Measurements from ENCODE around the gene CAMK2D. TPM values are rescaled to one million over a fixed set of nuclear protein-coding genes. Genes with fewer than 3 reads are reported as not detected.

Gene CAMK2D
- total RNA-seq, 1 experiment from 2014 or later, result 22.1 TPM

GRCh38 chr4:113743690-113744089 lies 17.8 kb downstream of the CAMK2D start:
- CTCF ChIA-PET, result interaction anchor here (0.9 kb wide), 1 partner anchor 275 kb away, joined by 4 read pairs; no protein-coding TSS in a partner anchor
- Mint-ChIP-seq H3K4me1 (ENCODE audit: low read depth, unreplicated experiment) (no peaks in the 10 kb centered on the region), H3K4me3 (ENCODE audit: low read depth, unreplicated experiment) (no peak overlapping the region), H3K36me3 (ENCODE audit: insufficient read depth, unreplicated experiment) (no peaks in the 10 kb centered on the region), H3K9me3 (ENCODE audit: low read depth, unreplicated experiment) (peaks cover 2% of the 10 kb centered on the region), H3K27ac (ENCODE audit: unreplicated experiment) (no peak overlapping the region), H3K27me3 (ENCODE audit: unreplicated experiment) (no peaks in the 10 kb centered on the region)
- TF ChIP-seq, protein P1, sequence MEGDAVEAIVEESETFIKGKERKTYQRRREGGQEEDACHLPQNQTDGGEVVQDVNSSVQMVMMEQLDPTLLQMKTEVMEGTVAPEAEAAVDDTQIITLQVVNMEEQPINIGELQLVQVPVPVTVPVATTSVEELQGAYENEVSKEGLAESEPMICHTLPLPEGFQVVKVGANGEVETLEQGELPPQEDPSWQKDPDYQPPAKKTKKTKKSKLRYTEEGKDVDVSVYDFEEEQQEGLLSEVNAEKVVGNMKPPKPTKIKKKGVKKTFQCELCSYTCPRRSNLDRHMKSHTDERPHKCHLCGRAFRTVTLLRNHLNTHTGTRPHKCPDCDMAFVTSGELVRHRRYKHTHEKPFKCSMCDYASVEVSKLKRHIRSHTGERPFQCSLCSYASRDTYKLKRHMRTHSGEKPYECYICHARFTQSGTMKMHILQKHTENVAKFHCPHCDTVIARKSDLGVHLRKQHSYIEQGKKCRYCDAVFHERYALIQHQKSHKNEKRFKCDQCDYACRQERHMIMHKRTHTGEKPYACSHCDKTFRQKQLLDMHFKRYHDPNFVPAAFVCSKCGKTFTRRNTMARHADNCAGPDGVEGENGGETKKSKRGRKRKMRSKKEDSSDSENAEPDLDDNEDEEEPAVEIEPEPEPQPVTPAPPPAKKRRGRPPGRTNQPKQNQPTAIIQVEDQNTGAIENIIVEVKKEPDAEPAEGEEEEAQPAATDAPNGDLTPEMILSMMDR (IDR thresholded peaks at IDR 0.05; ENCODE audit: unreplicated experiment), result no peak
- no peak for DNase-seq
- BruUV-seq (replicated peaks), result no TSS peak
- intact Hi-C loops (cut with micrococcal nuclease; ENCODE audit: unreplicated experiment), result no loop called here

GRCh38 chr4:113742643-113743042 lies 18.9 kb downstream of the CAMK2D start:
- BruUV-seq (replicated peaks), result no TSS peak
- H3K27ac Mint-ChIP-seq (ENCODE audit: unreplicated experiment), result no peak overlapping the region
- DNase-seq, result no peak
- peaks cover 2% of the 10 kb centered on the region for H3K9me3 Mint-ChIP-seq (ENCODE audit: low read depth, unreplicated experiment)
- no peaks in the 10 kb centered on the region for H3K4me1 Mint-ChIP-seq (ENCODE audit: low read depth, unreplicated experiment)
- no peaks in the 10 kb centered on the region for H3K27me3 Mint-ChIP-seq (ENCODE audit: unreplicated experiment)
- H3K4me3 Mint-ChIP-seq (ENCODE audit: low read depth, unreplicated experiment), result no peak overlapping the region
- H3K36me3 Mint-ChIP-seq (ENCODE audit: insufficient read depth, unreplicated experiment), result no peaks in the 10 kb centered on the region
- intact Hi-C loops (cut with micrococcal nuclease; ENCODE audit: unreplicated experiment), result no loop called here
- TF ChIP-seq, protein P1 (IDR thresholded peaks at IDR 0.05; ENCODE audit: unreplicated experiment), result no peak
- CTCF ChIA-PET, result no interaction called here

DNA sequence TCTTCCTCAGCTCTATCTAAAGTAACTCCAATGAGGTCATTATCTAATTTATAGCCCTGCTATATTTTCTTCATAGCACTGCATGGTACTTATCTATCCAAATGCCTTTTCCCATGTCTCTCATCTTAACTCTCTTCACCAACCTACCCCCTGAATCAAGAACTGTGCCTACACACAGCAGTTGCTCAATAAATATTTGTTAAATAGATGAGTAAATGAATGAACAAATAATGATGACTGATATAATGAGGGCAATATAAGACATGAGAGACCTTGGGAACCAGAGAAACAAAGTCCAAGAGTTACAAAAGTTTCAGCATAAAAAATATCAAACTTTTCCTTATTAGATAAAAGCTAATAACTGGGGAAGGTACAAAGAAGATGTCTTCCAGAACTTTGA lies 19.6 kb downstream of the CAMK2D start:
- no peak for DNase-seq
- Mint-ChIP-seq H3K4me3 (ENCODE audit: low read depth, unreplicated experiment) (no peak overlapping the region), H3K36me3 (ENCODE audit: insufficient read depth, unreplicated experiment) (no peaks in the 10 kb centered on the region), H3K9me3 (ENCODE audit: low read depth, unreplicated experiment) (peaks cover 2% of the 10 kb centered on the region), H3K27me3 (ENCODE audit: unreplicated experiment) (no peaks in the 10 kb centered on the region), H3K4me1 (ENCODE audit: low read depth, unreplicated experiment) (no peaks in the 10 kb centered on the region), H3K27ac (ENCODE audit: unreplicated experiment) (no peak overlapping the region)
- intact Hi-C loops (cut with micrococcal nuclease; ENCODE audit: unreplicated experiment), result no loop called here
- TF ChIP-seq, protein P1 (IDR thresholded peaks at IDR 0.05; ENCODE audit: unreplicated experiment), result no peak
- CTCF ChIA-PET, result no interaction called here
- BruUV-seq (replicated peaks), result no TSS peak

DNA sequence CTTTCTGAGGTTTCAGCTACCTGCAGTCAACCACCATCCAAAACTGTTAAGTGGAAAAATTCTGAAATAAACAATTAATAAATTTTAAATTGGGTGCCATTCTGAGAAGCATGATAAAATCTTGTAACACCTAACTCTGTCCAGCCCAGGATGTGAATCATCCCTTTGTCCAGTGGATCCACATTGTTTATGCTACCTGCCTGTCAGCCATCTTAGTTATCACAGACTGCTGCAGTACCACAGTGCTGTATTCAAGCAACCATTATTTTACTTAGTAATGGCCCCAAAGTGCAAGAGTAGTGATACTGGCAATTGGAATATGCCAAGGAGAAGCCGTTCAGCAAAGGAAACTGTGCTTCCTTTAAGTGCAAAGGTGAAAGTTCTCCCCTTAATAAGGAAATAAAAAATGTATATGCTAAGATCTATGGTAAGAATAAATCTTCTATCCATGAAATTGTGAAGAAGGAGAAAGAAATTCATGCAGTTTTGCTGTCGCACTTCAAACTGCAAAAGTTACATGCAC lies 20.6 kb downstream of the CAMK2D start:
- H3K4me3 Mint-ChIP-seq (ENCODE audit: low read depth, unreplicated experiment), result no peak overlapping the region
- intact Hi-C loops (cut with micrococcal nuclease; ENCODE audit: unreplicated experiment), result no loop called here
- CTCF ChIA-PET, result no interaction called here
- H3K36me3 Mint-ChIP-seq (ENCODE audit: insufficient read depth, unreplicated experiment), result no peaks in the 10 kb centered on the region
- TF ChIP-seq, protein P1 (IDR thresholded peaks at IDR 0.05; ENCODE audit: unreplicated experiment), result no peak
- peak overlapping the region; percentile 53 for H3K27ac Mint-ChIP-seq (ENCODE audit: unreplicated experiment)
- BruUV-seq (replicated peaks), result no TSS peak
- H3K27me3 Mint-ChIP-seq (ENCODE audit: unreplicated experiment), result no peaks in the 10 kb centered on the region
- no peaks in the 10 kb centered on the region for H3K4me1 Mint-ChIP-seq (ENCODE audit: low read depth, unreplicated experiment)
- no peak for DNase-seq
- peaks cover 2% of the 10 kb centered on the region for H3K9me3 Mint-ChIP-seq (ENCODE audit: low read depth, unreplicated experiment)

Data from Calu3 (cell line).